ENCODE data around the gene SH3RF2.

DNA sequence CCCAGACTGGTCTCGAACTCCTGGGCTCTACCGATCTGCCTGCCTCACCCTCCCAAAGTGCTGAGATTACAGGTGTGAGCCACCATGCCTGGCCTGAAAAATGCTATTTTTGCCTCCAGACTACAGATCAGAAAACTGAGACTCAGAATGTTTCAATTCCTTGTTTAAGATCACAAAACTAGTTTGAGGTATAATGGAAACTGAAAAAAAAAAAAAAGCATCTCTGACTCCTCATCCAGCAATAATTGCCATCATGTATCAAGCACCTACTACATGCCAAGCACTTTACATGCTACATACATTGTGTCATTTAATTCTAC, 133.4 kb downstream of the SH3RF2 start:
- TF ChIP-seq, protein P1, sequence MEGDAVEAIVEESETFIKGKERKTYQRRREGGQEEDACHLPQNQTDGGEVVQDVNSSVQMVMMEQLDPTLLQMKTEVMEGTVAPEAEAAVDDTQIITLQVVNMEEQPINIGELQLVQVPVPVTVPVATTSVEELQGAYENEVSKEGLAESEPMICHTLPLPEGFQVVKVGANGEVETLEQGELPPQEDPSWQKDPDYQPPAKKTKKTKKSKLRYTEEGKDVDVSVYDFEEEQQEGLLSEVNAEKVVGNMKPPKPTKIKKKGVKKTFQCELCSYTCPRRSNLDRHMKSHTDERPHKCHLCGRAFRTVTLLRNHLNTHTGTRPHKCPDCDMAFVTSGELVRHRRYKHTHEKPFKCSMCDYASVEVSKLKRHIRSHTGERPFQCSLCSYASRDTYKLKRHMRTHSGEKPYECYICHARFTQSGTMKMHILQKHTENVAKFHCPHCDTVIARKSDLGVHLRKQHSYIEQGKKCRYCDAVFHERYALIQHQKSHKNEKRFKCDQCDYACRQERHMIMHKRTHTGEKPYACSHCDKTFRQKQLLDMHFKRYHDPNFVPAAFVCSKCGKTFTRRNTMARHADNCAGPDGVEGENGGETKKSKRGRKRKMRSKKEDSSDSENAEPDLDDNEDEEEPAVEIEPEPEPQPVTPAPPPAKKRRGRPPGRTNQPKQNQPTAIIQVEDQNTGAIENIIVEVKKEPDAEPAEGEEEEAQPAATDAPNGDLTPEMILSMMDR (IDR thresholded peaks at IDR 0.05; ENCODE audit: low read length), result no peak
- TF ChIP-seq EZH2phosphoT487 (IDR thresholded peaks at IDR 0.05; ENCODE audit: low read length), result no peak
